Activated CD4-positive, alpha-beta T cell treated with anti-CD3 and anti-CD28 coated beads, Interleukin-2, amount 50 U/mL, for 1 hour (primary cell): Measurements from ENCODE around the gene OTOF.

ENCODE experiments used
- DNase-seq: peaks from one replicate; pipeline ENCODE4 v3.0.0-alpha.2; 2020

The OTOF gene

GRCh38 chr2:26449278-26450030 lies 28.5 kb downstream of the OTOF start:
- DNase-seq: no peak

- DNase-seq: no peak
Measured at GRCh38 chr2:26448651-26449050, 29.3 kb downstream of the OTOF start.

GRCh38 chr2:26444236-26444635 lies 33.7 kb downstream of the OTOF start:
- no peak for DNase-seq

GRCh38 chr2:26442707-26443106 lies 35.2 kb downstream of the OTOF start:
- DNase-seq: no peak

DNA sequence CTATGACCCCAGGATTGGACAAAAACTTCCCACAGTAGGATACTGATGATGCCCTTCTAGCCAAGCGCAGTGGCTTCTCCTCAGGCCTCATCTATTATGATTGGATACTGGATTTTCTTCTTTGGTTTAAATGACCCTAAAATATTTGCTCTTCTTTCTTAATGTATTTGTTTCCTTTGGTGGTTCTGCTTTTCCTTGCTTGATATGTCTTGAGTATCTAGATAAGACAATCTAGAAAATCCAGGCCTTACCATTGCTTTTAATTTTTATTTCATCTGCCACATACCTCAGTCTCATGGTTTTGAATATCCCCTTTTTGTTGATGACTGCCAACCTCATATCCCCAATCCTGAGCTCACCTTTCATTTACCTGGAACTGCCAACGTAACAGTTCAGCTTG lies 35.6 kb downstream of the OTOF start:
- DNase-seq: no peak

GRCh38 chr2:26438926-26439325 lies 39.0 kb downstream of the OTOF start:
- no peak for DNase-seq

DNA sequence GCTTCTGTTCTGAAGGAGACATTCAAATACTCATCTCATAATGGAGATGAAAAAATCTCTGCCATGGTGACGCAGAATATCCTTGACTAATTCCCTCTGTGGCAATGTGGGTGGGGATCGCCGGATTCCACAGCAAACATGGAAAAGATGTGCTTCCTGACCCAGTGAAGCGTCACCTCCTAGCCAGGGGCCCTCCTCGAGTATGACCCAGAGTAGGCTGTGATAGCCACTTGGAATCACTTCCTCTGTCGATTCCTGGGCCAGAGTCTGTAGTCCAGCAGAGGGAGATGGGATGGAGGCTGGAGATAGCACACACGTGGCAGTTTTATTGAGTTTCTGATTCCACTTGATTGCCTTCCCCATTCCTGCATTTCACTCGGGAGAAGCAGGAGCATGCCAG lies 39.4 kb downstream of the OTOF start:
- no peak for DNase-seq

DNA sequence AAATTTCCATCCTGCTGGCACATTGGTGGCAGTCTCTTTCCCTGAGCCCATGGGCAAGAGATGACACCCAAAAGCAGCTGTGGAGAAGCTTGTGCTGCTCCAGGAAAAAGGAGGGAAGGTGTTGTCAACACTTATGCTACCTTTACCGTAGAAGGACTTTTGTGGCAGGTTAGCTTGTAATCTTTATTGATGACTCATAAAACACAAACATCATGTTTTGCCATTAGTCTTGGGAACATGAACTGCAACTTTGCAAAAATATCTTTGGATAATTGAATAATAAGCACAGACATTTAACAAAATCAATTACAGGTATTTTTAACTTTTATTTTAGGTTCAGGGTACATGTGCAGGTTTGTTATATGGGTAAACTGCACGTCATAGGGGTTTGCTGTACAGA lies 42.8 kb downstream of the OTOF start:
- DNase-seq: no peak

DNA sequence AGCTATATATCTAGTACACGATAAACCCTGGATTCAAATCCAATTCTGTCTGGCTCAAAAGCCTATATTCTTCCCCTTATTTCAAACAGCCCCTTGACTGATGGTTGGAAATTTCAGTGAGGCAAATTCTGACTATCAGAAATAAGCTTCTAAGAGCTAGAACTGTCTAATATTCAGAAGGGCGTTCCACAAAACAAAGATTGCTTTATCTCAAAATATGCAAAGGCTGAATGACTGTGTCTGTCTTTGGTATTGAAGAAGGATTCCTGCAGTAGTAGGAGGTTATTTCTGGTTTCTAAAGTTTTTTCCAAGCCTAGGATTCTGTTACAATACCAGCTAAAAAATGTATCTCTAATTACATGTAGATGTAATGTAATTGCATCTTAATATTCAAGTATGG lies 45.1 kb downstream of the OTOF start:
- no peak for DNase-seq

- no peak for DNase-seq
Measured at GRCh38 chr2:26432363-26432762, 45.6 kb downstream of the OTOF start.

DNA sequence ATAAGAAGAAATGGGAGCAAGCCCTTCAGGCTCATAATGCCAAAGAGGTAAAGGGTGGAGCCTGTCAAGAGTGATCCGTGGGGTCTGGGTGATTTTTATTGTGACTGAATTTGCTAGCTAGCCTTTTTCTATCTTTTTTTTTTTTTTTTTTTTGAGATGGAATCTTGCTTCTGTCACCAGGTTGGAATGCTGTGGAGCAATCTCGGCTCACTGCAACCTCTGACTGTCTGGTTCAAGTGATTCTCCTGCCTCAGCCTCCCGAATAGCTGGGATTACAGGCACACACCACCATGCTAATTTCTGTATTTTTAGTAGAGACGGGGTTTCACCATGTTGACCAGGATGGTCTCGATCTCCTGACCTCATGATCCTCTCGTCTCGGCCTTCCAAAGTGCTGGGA lies 47.1 kb downstream of the OTOF start:
- no peak for DNase-seq

GRCh38 chr2:26429779-26430578 lies 47.9 kb downstream of the OTOF start:
- no peak for DNase-seq

- no peak for DNase-seq
Measured at GRCh38 chr2:26428846-26429245, 49.1 kb downstream of the OTOF start.

GRCh38 chr2:26424221-26424620 lies 53.7 kb downstream of the OTOF start:
- DNase-seq: no peak

DNA sequence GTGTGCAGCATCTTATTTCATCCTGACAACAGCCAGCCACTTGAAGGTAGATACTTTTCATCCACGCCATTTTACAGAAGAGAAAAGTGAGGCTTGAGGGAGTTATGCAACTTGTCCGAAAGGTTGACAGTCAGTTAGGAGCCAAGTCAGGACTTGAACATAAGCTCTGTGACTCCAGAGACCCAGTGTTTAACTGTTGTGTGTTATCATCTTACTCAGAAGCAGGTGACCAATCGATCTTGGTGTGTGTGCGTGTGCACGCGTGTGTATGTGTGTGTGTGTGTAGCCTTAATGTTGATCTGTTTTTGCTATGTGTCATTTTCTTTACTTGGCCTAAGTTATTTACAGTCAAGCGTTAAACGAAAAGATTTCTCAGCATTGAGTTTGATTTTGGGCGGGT lies 54.2 kb downstream of the OTOF start:
- DNase-seq: no peak

GRCh38 chr2:26422947-26423629 lies 54.8 kb downstream of the OTOF start:
- DNase-seq: no peak

GRCh38 chr2:26421961-26422360 lies 56.0 kb downstream of the OTOF start:
- DNase-seq: no peak

GRCh38 chr2:26414311-26414710 lies 63.6 kb downstream of the OTOF start:
- no peak for DNase-seq

DNA sequence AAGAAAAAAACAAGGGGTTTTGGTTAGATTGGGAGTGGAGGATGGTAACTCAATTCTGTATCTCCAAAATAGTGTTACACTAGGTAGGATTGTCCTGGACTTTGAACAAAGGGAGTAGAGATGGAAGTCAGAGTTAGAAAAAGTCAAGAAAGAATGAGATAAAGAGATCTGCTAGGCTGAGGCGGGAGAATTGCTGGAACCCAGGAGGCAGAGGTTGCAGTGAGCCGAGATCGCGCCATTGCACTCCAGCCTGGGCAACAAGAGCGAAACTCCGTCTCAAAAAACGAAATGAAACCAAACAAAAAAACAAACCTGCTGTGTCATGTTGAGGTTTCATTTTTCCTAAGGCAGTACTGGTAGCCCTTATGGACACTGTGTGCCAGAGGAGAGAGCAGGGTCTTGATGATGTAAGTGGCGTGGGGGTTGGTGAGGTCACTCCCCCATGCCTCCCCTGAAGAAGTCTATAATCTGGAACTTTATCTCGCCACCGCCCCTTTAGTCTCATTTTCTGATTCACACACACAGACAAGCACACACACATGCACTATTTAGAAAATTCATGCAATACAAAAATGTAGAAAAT lies 65.7 kb downstream of the OTOF start:
- DNase-seq: no peak

DNA sequence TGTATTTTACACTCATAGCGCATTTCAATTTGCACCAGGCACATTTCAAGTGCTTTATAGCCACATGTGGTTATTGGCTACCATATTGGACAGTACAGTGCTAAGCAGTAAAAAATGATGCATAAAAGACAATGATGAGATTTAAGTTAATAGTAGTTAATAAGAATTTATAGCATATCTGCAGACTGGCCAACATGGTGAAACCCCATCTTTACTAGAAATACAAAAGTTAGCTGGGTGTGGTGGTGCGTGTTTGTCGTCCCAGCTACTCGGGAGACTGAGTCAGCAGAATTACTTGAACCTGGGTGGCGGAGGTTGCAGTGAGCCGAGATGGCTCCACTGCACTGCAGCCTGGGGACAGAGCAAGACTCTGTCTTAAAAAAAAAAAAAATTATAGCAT lies 66.5 kb downstream of the OTOF start:
- DNase-seq: no peak

- no peak for DNase-seq
Measured at GRCh38 chr2:26410764-26411243, 67.1 kb downstream of the OTOF start.

DNA sequence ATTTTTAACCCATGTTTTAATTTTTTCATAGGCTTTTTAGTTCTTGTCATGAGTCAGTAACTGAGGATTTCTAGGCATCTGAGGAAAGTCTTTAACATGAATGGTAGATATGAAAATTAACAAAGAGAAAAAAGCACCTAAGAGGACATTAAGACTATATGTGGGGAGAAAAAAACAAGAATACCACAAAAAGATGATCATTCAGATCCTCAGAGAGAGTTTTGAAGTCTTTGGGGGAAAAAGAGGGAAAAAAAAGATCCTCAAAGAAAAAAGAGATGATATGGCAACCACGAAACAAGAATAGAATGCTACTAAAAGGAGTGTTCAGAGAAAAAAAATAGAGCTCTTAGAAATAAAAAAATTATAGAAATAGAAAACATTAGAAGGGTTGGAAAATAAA lies 68.1 kb downstream of the OTOF start:
- no peak for DNase-seq

DNA sequence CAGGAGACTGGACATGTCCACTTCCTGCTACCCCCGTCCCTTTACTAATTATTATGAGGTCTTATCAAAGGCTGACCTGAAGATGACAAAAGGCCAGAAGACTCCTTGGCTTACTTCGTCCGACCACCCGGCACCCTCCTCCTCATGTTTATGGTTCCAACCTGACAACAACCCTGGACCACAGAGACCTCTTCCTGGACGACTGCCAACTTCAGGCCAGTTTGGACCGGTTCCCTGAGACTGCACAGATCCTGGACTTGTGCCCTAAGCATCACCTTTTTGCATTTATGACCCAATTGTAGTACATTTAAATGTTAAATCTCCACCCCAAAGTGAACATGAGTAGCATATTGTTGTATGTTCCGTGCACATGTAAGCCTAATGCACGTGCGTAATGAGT lies 70.4 kb downstream of the OTOF start:
- DNase-seq: no peak
